NCI-H2171 treated with DMSO at 0.1 percent for 48 hours (cell line): ENCODE measurements around the gene ST8SIA4.
A peak's percentile ranks its signal among the peaks of the same experiment; 100 is the strongest.

Experiments used
- DNase-seq: peaks from one replicate; lab custom pipeline; 2025; lab: John Stamatoyannopoulos, UW

The ST8SIA4 gene

DNA sequence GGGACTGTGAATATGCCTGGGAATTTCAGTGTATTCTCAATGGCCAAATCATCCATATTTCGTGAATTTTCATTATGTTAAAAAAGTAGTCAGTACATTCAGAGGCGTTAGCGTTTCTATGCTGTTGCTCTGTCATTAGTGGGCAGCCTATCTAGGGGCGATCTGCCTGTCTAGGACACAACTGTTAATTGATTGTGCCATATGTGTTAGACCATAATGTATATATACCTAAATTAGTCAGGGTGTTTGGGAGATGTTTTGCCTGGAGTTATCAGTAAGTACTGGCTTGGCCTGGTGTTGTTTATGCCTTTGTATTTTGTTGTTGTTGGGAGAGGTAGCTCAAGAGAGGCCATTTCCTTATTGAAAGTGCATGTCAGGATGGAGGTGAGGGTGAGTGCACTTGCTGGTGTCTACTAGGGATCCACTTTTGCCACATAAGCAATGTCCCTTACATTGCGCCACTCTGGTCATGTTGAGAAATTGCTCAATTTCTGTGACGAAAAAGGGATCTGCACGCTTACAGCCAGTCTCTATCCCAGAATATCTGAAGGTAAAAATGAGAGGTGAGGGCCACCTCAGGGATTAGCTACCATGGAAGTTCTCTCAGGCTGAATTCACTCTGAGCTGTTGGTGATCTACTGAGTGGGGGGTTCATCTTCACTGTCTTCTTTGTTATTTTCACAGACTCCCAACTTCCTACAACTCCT, 123.3 kb downstream of the ST8SIA4 start:
- no peak for DNase-seq

DNA sequence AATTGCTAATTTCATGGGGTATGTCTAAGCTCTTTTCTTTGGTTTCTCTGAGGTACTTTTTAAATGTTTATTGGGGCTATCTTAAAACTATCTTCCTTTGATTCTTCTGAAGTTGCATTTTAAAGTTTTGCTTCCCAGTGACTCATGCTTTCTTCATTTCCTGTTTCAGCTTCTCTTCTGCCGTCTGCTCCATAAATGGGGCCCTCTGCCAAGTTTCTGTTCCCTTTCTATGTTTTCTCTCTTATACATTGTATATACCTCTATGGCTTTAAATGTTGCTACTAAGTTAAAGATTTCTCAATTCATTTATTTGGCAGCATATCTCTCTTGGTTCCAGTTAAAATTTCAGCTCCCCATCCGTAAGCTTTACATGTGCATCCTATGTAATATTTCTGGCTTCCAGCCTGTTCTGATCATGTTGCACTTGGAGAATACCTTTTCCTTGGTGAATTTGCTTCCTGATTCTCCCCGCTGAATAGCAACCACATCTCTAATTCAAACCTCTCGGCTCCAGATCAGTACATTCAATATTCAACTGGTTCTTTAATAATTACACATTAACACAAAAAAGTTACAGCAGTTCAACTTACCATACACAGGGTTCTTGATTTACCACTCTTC, 125.3 kb downstream of the ST8SIA4 start:
- DNase-seq, result no peak

DNA sequence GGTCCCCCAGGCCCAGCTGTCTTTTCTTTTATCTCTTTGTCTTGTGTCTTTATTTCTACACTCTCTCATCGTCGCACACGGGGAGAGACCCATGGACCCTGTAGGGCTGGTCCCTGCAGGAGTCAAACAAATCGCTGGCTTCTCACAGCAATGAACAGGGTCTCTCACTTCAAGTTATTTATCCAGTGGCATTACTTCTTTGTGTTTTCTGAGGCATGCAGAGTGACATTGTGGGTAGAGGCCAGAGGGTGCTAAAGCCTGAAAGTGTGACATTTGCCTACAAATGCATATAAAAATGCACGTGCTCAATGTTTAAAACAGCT, 127.6 kb downstream of the ST8SIA4 start:
- DNase-seq, result no peak

DNA sequence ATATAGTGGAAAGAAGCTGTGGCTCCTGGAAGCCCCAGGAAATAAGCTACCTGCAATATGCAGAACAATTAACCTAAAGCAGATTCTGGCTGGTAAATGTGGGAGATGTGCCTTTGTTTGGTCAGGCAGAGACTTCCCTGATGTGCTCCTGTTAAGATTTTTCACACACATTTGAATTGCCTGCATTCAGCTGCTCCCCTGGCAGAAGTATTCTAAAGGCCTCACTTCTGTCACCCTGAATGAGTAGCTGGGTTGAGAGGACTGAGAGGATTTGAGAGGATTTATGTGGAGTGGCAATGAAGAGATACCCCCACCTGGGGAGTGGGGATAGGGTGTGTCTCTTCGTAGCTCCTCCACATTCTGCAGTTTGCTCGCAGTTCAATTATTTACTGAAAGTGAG, 130.5 kb downstream of the ST8SIA4 start:
- no peak for DNase-seq

DNA sequence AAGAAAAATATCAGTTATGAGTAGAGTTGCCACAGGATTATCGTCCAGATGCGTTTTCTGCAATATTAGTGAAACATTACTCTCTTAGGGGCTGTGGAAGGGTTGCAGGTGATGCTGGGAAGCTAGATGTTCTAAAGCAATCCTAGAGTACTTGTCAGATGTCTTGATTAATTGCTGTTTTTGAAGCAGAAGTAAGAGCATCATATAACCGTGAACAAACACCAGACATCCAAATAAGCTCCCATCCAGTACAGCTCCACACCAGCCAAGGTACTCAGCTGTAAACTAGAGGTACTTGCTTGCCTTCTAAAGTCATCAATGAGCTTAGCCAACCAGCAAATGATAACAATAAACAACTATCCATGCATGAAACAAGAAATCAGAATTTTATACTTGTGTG, 131.1 kb downstream of the ST8SIA4 start:
- peak; percentile 69 for DNase-seq

DNA sequence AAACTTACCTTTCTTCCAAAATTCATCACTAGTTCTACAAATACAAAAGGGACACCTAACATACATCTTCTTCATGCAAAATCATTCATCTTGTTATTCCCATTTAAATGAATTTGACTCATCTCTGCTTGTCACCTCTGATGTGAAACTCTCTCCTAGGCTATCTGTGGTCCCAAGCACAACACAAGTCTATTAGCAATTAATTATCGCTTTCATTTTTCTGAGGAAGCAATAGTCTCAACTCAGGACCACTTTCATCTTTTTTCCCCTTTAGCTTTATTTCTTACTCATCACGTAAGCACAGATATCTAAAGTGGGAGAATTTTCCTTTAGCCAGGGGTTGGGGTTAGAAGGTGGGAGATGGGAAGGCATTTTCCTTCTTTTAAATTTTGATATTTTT, 131.9 kb downstream of the ST8SIA4 start:
- no peak for DNase-seq

DNA sequence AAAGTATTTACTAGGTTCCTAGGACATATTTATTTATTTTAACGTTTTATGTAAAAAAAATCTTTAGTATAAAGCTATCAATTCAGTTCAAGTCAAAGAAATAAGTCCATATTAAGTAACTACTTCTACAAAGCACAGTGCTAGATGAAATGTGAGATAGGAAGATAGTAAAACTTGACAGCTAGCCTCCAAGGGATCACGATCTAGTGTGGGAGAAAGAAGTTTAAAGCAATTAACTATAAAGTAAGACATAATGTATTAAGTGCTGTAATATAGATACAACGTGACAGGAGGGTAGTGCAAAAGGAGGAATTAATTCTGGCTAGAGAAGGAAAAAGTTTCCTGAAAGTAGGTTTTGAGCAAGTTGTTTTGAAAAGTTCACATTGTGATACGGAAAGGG, 134.9 kb downstream of the ST8SIA4 start:
- no peak for DNase-seq

DNA sequence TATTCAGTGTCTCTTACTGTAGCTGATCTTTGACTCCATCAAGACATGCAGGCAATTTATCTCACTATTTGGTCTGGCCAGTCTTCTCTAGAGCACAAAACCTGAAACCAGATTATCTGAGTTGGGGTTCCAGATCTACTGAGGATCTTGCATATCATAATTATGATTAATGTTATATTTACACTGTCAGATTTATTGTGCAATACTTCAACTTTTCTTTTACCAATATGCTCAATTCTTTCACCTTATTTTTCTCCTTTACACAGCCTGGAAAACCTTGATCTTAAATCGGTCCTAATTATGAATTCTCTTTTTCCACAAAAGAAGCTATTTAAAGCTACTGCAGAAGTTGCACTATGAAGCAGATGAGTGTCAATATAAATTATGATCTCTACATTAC, 140.1 kb downstream of the ST8SIA4 start:
- no peak for DNase-seq

DNA sequence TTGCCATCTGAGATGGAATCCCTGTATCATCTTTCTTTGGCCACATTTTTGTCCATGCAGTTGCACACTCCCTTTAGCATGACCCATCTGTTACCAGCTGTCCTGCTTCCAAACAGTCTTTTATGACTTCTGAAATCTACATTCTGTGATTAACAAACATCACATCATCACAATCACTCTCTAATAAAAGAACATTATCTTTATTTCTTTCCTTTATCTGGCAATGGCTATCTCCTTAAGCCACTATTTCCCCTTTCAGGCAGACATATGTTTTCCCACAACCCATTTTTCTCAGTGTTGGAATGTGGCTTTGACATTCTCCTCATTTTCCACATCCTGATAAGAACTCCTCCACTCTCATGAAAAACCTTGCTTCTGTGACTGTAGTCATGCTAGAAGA, 141.0 kb downstream of the ST8SIA4 start:
- DNase-seq, result no peak

DNA sequence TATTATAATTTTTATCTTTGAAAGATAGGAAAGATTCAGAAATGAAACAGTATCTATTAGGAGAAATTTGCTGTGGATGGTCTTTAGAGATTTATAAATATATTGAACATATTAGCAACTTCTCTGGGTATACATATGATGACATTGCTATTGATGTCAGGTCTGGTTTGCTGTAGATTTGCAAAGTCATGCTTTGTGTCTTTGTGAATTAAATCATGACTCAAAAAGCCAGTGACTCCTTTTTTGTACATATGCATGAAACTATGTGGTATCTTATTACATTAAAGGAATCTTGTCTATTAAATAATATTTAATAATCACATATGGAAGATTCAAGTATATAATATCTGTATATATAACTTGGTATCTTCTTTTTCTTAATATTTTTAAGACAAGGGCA, 141.9 kb downstream of the ST8SIA4 start:
- DNase-seq, result no peak

DNA sequence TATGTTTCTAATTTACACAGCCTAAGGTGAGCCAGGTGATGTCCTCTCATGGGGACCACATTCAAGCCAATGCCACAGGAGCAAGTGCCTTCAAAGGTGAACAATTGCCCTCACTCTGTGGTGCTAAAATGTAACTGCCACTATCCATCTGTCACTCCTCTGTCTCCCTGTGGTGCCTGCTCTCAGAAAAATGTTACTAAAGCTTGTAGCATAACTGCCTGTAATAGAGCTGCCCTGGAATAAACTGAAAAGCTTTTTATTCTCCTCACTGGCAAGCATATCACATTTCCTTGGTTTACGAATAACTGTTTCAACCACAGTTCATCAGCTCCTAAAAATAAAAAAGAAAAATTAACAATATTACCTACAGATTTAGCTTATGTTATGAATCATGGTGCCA, 142.4 kb downstream of the ST8SIA4 start:
- DNase-seq, result peak; percentile 54

DNA sequence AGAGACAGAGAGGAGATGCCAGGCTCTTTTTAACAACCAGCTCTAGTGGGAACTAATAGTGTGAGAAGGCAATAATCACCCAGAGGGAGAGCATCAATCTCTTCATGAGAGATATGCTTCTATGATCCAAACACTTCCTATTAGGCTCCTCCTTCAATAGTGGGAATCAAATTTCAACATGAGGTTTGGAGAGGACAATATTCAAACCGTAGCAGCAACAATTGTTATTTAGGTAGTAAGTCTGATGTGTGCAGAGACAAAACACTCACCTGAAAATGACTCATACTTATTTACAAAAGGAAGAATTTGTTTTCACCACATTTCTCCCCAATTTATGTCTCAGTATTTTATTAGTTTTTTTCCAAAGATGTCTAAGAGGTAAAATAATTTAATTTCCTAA, 144.3 kb downstream of the ST8SIA4 start:
- no peak for DNase-seq

DNA sequence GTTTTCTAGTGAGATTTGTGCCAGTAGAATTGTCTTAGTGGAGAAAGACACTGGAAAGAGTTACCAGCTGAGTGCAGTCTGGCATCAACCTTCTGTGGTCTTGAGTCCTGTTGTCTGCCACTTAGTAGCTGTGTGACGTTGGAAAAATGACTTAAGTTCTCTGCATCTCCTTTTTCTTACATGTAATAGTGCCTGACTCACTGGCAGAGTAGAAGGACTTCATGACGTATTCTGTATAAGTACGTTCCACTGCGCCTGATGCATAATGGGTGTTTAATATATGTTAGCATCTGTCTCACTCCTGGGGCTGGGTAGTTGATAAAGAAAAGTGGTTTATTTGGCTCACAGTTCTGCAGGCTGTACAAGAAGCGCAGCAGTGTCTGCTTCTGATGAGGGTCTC, 144.8 kb downstream of the ST8SIA4 start:
- DNase-seq, result no peak

DNA sequence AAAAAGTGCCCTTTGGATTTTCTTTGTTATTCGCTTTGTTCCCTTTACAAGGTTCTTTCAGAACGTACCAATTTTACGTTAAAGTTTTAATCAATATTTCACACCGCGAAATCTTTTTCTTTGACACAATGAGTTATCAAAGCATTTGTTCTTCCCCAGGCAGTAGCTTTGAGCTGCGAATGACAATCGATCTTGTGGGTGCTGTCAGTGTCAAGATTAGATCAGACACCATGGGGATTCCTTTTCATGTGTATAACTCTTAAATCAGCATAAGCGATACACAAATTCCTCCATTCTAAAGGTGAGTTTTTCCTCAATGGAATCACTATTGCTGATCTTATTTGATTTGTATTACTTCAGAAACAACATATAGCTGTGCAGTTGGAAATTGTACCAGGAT, 145.5 kb downstream of the ST8SIA4 start:
- DNase-seq, result no peak
